Stimulated activated CD8-positive, alpha-beta memory T cell treated with anti-CD3 and anti-CD28 coated beads, Interleukin-12 subunit alpha, Interleukin-12 subunit beta, amount 100 ng/mL, for 1 hour (primary cell): ENCODE data around the gene ANKMY1.

Source experiments
- DNase-seq: peaks from one replicate; pipeline ENCODE4 v3.0.0-alpha.2; 2020; ENCODE audit warnings: low read depth

Gene ANKMY1

GRCh38 chr2:240472078-240472790 is 85.6 kb downstream of the ANKMY1 start:
- no peak for DNase-seq

- no peak for DNase-seq
These were observed 88.0 kb downstream of the ANKMY1 start for GRCh38 chr2:240469740-240470139.

GRCh38 chr2:240469239-240469636 is 88.5 kb downstream of the ANKMY1 start:
- DNase-seq, result no peak

GRCh38 chr2:240468303-240469238 is 89.2 kb downstream of the ANKMY1 start:
- DNase-seq, result no peak

GRCh38 chr2:240467659-240468302 is 90.0 kb downstream of the ANKMY1 start:
- DNase-seq, result no peak

GRCh38 chr2:240467149-240467642 is 90.6 kb downstream of the ANKMY1 start:
- no peak for DNase-seq

GRCh38 chr2:240466579-240467148 is 91.1 kb downstream of the ANKMY1 start:
- DNase-seq, result no peak

GRCh38 chr2:240465765-240466578 is 91.8 kb downstream of the ANKMY1 start:
- DNase-seq, result no peak

GRCh38 chr2:240465268-240465764 is 92.5 kb downstream of the ANKMY1 start:
- DNase-seq, result no peak

GRCh38 chr2:240464514-240465241 is 93.1 kb downstream of the ANKMY1 start:
- DNase-seq, result no peak

- no peak for DNase-seq
These were observed 93.8 kb downstream of the ANKMY1 start for GRCh38 chr2:240463866-240464481.

- no peak for DNase-seq
These were observed 94.4 kb downstream of the ANKMY1 start for GRCh38 chr2:240463274-240463865.

GRCh38 chr2:240462707-240463273 is 95.0 kb downstream of the ANKMY1 start:
- no peak for DNase-seq

- DNase-seq, result no peak
These were observed 95.6 kb downstream of the ANKMY1 start for GRCh38 chr2:240462073-240462706.

GRCh38 chr2:240461471-240462072 is 96.2 kb downstream of the ANKMY1 start:
- no peak for DNase-seq

GRCh38 chr2:240460781-240461431 is 96.9 kb downstream of the ANKMY1 start:
- no peak for DNase-seq

GRCh38 chr2:240460253-240460711 is 97.5 kb downstream of the ANKMY1 start:
- no peak for DNase-seq
